ENCODE data around the gene NIT2. TPM values are rescaled to one million over a fixed set of nuclear protein-coding genes. Genes with fewer than 3 reads are reported as not detected.
"Not testable (repeated sequence)": the region's sequence is repeated elsewhere in the genome, so short reads cannot be mapped to it uniquely, and the experiment has no call there.

Gene NIT2
- total RNA-seq = 56.7 TPM
- long read RNA-seq, full-length matches to known transcripts = 81 of 83 reads
- long read RNA-seq, partial matches to known transcripts = 0 of 83 reads
- long read RNA-seq, other reads (novel, unspliced or antisense) = 2 of 83 reads

- peak; percentile 93 for DNase-seq (ENCODE audit: low spot score)
These were observed at the start of gene NIT2 for GRCh38 chr3:100334488-100335351. Gene NIT2 (plus strand): TSS chr3:100334757. CDS start chr3:100334792, 35 bp downstream.

- no peak for DNase-seq (ENCODE audit: low spot score)
These were observed 46.2 kb upstream of the NIT2 start for GRCh38 chr3:100288288-100288894.

GRCh38 chr3:100289339-100289738 is 45.2 kb upstream of the NIT2 start:
- DNase-seq (ENCODE audit: low spot score) = no peak

GRCh38 chr3:100295089-100295488 is 39.5 kb upstream of the NIT2 start:
- DNase-seq (ENCODE audit: low spot score) = no peak

- DNase-seq (ENCODE audit: low spot score) = no peak
These were observed 36.8 kb upstream of the NIT2 start for GRCh38 chr3:100297784-100298183.

GRCh38 chr3:100299016-100299415 is 35.5 kb upstream of the NIT2 start:
- no peak for DNase-seq (ENCODE audit: low spot score)

- no peak for DNase-seq (ENCODE audit: low spot score)
These were observed 27.9 kb upstream of the NIT2 start for GRCh38 chr3:100306695-100307094.

- DNase-seq (ENCODE audit: low spot score) = no peak
These were observed 24.1 kb upstream of the NIT2 start for GRCh38 chr3:100310355-100310965.

GRCh38 chr3:100311011-100311410 is 23.5 kb upstream of the NIT2 start:
- no peak for DNase-seq (ENCODE audit: low spot score)

GRCh38 chr3:100316641-100317069 is 17.9 kb upstream of the NIT2 start:
- no peak for DNase-seq (ENCODE audit: low spot score)

GRCh38 chr3:100317912-100318311 is 16.6 kb upstream of the NIT2 start:
- DNase-seq (ENCODE audit: low spot score) = no peak

- DNase-seq (ENCODE audit: low spot score) = no peak
These were observed 14.6 kb upstream of the NIT2 start for GRCh38 chr3:100319951-100320350.

GRCh38 chr3:100324044-100324443 is 10.5 kb upstream of the NIT2 start:
- DNase-seq (ENCODE audit: low spot score) = no peak

GRCh38 chr3:100325827-100326226 is 8.7 kb upstream of the NIT2 start:
- no peak for DNase-seq (ENCODE audit: low spot score)

- DNase-seq (ENCODE audit: low spot score) = not testable (repeated sequence)
These were observed 7.2 kb upstream of the NIT2 start for GRCh38 chr3:100327377-100327776.

- no peak for DNase-seq (ENCODE audit: low spot score)
These were observed 4.6 kb upstream of the NIT2 start for GRCh38 chr3:100329800-100330489.

- no peak for DNase-seq (ENCODE audit: low spot score)
These were observed 3.9 kb upstream of the NIT2 start for GRCh38 chr3:100330651-100331050.

- DNase-seq (ENCODE audit: low spot score) = no peak
These were observed 2.9 kb upstream of the NIT2 start for GRCh38 chr3:100331660-100332059.

GRCh38 chr3:100333051-100333450 is 1.5 kb upstream of the NIT2 start:
- DNase-seq (ENCODE audit: low spot score) = no peak

GRCh38 chr3:100333970-100334487 is 528 bp upstream of the NIT2 start:
- no peak for DNase-seq (ENCODE audit: low spot score)

- no peak for DNase-seq (ENCODE audit: low spot score)
These were observed 877 bp downstream of the NIT2 start for GRCh38 chr3:100335434-100335833.
